Prostate gland (tissue), 2 donors: Measurements from ENCODE around the gene ATG7. TPM values are rescaled to one million over a fixed set of nuclear protein-coding genes. Genes with fewer than 3 reads are reported as not detected.
"Not testable (repeated sequence)": the region's sequence is repeated elsewhere in the genome, so short reads cannot be mapped to it uniquely, and the experiment has no call there.

Source experiments
- DNase-seq: peaks from one replicate; pipeline ENCODE4 v3.0.0-alpha.2; 2019; ENCODE audit warnings: low spot score
- H3K27ac ChIP-seq, 2 donors: fragments of 200-600 bp; sonication (generic); 2 replicates each; pipeline ENCODE4 v1.5.1; 2017 to 2019
- H3K27me3 ChIP-seq: fragments of 200-600 bp; sonication (generic); replicated peaks from 2 replicates; pipeline ENCODE4 v1.5.1; 2019; ENCODE audit not compliant: insufficient read depth
- H3K36me3 ChIP-seq, 2 donors: fragments of 200-600 bp; sonication (generic); 1 replicate in 1 of 2; 2 replicates in 1 of 2; pipeline versions ENCODE4 v1.5.1 to v1.8.1; 2017 to 2019
- H3K4me1 ChIP-seq: fragments of 200-600 bp; sonication (generic); replicated peaks from 2 replicates; pipeline ENCODE4 v1.5.1; 2019
- H3K4me3 ChIP-seq, 2 donors: fragments of 200-600 bp; sonication (generic); 2 replicates each; pipeline ENCODE4 v1.5.1; 2017 to 2019
- H3K9me3 ChIP-seq: fragments of 200-600 bp; sonication (generic); 2 replicates; pipeline ENCODE4 v1.5.1; 2017
- CTCF ChIP-seq, 4 experiments: fragments of 200-600 bp in 2 of 4; fragments of 450-650 bp in 2 of 4; sonication (generic) in 2 of 4; IDR thresholded peaks; 1 replicate in 3 of 4; 2 replicates in 1 of 4; pipeline ENCODE4 v1.5.1; 2016 to 2019; ENCODE audit warnings: antibody characterized with exemption in 4 of 4, mild to moderate bottlenecking in 2 of 4, moderate library complexity in 2 of 4
- POLR2A ChIP-seq: fragments of 450-650 bp; IDR thresholded peaks from one replicate; pipeline ENCODE4 v1.6.1; 2016; ENCODE audit warnings: antibody characterized with exemption, mild to moderate bottlenecking
- POLR2AphosphoS5 ChIP-seq: sonication (generic); formaldehyde crosslinking; IDR thresholded peaks from one replicate; pipeline ENCODE4 v1.6.1; 2017; ENCODE audit warnings: antibody characterized with exemption
- WGBS: methylation state at CpG from one replicate; pipeline ENCODE4 v1.1.5; 2018; 5-methylcytosine and 5-hydroxymethylcytosine counted together
- intact Hi-C: fragments of 100-400 bp; cut with DNase I; formaldehyde crosslinking; loops from one replicate; pipeline ENCODE4 v1.14.2; 2022
- total RNA-seq, 2 donors: library from RNA; depleted of rRNA; stranded (reverse); fragments of >200 nt; gene quantifications; one replicate each; pipeline ENCODE4 v1.1.0, GENCODE V29; 2016

The ATG7 gene
- total RNA-seq, 2 donors from 2014 or later = 25.2 to 66.5 TPM

GRCh38 chr3:11434563-11435096 is 162.4 kb downstream of the ATG7 start:
- Histone ChIP-seq H3K27me3 (no peaks in the 10 kb centered on the region), H3K4me3 (no peak overlapping the region), H3K36me3 (no peaks in the 10 kb centered on the region), H3K4me1 (no peaks in the 10 kb centered on the region), H3K27ac (peak overlapping the region in 1 of 2 donors; percentile 8), H3K9me3 (no peaks in the 10 kb centered on the region)
- 48% methylated on average over 6 of the region's 6 CpGs for WGBS
- intact Hi-C loops = no loop called here
- DNase-seq = no peak
- TF ChIP-seq POLR2A (no peak), CTCF (IDR thresholded peaks at IDR 0.05) (no peak), POLR2AphosphoS5 (no peak)

- intact Hi-C loops = no loop called here
These were observed 163.4 kb downstream of the ATG7 start for GRCh38 chr3:11435440-11436165.

GRCh38 chr3:11436775-11437174 is 164.6 kb downstream of the ATG7 start:
- no peak for TF ChIP-seq POLR2AphosphoS5
- TF ChIP-seq POLR2A = no peak
- TF ChIP-seq CTCF (IDR thresholded peaks at IDR 0.05) = no peak
- H3K4me3 ChIP-seq = no peak overlapping the region
- H3K9me3 ChIP-seq = no peaks in the 10 kb centered on the region
- no peaks in the 10 kb centered on the region for H3K27me3 ChIP-seq
- H3K27ac ChIP-seq = no peak overlapping the region
- no peaks in the 10 kb centered on the region for H3K36me3 ChIP-seq
- no peak for DNase-seq
- intact Hi-C loops = no loop called here
- WGBS = 93% methylated on average over 2 of the region's 2 CpGs
- H3K4me1 ChIP-seq = no peaks in the 10 kb centered on the region

More at GRCh38 chr3:11435440-11436165, 163.4 kb downstream of the ATG7 start:
- H3K27me3 ChIP-seq = no peaks in the 10 kb centered on the region
- no peak overlapping the region for H3K4me3 ChIP-seq
- H3K27ac ChIP-seq = no peak overlapping the region
- TF ChIP-seq CTCF (IDR thresholded peaks at IDR 0.05) (no peak), POLR2AphosphoS5 (no peak), POLR2A (no peak)
- H3K36me3 ChIP-seq = no peaks in the 10 kb centered on the region
- no peak for DNase-seq
- WGBS = 95% methylated on average over 7 of the region's 7 CpGs
- H3K4me1 ChIP-seq = no peaks in the 10 kb centered on the region
- H3K9me3 ChIP-seq = no peaks in the 10 kb centered on the region

GRCh38 chr3:11437506-11437905 is 165.3 kb downstream of the ATG7 start:
- DNase-seq = no peak
- H3K4me3 ChIP-seq = no peak overlapping the region
- H3K4me1 ChIP-seq = no peaks in the 10 kb centered on the region
- no peaks in the 10 kb centered on the region for H3K27me3 ChIP-seq
- no peaks in the 10 kb centered on the region for H3K9me3 ChIP-seq
- H3K36me3 ChIP-seq = no peaks in the 10 kb centered on the region
- TF ChIP-seq POLR2AphosphoS5 = no peak
- no peak for TF ChIP-seq CTCF (IDR thresholded peaks at IDR 0.05)
- TF ChIP-seq POLR2A = no peak
- WGBS = 98% methylated on average over 6 of the region's 6 CpGs
- no peak overlapping the region for H3K27ac ChIP-seq
- intact Hi-C loops = no loop called here

- H3K27me3 ChIP-seq = no peaks in the 10 kb centered on the region
- TF ChIP-seq POLR2A (no peak), POLR2AphosphoS5 (no peak), CTCF (IDR thresholded peaks at IDR 0.05) (no peak)
- no peak overlapping the region for H3K27ac ChIP-seq
- no peaks in the 10 kb centered on the region for H3K4me1 ChIP-seq
- intact Hi-C loops = no loop called here
- no peak for DNase-seq
- WGBS = 60% methylated on average over 2 of the region's 2 CpGs
- H3K4me3 ChIP-seq = no peak overlapping the region
- no peaks in the 10 kb centered on the region for H3K36me3 ChIP-seq
- no peaks in the 10 kb centered on the region for H3K9me3 ChIP-seq
These were observed 166.4 kb downstream of the ATG7 start for GRCh38 chr3:11438646-11439045.

GRCh38 chr3:11441346-11441745 is 169.1 kb downstream of the ATG7 start:
- H3K4me1 ChIP-seq, DNase-seq, H3K9me3 ChIP-seq, H3K4me3 ChIP-seq, H3K27me3 ChIP-seq, H3K36me3 ChIP-seq, intact Hi-C loops, H3K27ac ChIP-seq: not testable (repeated sequence)
- 84% methylated on average over 7 of the region's 7 CpGs for WGBS
